HL-60 (cell line): ENCODE data around the gene SYT6.
"Not testable (repeated sequence)": the region's sequence is repeated elsewhere in the genome, so short reads cannot be mapped to it uniquely, and the experiment has no call there.

Experiments used
- DNase-seq, 2 experiments: peaks; one replicate each; pipeline ENCODE4 v3.0.0-alpha.2; 2010 to 2020; ENCODE audit warnings: low read depth in 1 of 2, low spot score in 1 of 2
- H3K27ac ChIP-seq: fragments of 250-450 bp; sonication (Bioruptor Pico); replicated peaks from 2 replicates; pipeline ENCODE4 v1.5.1; 2020; ENCODE audit warnings: mild to moderate bottlenecking, moderate library complexity
- H3K27me3 ChIP-seq: fragments of 250-450 bp; sonication (Bioruptor Pico); 2 replicates; pipeline ENCODE4 v1.5.1; 2021; ENCODE audit warnings: mild to moderate bottlenecking, moderate library complexity; ENCODE audit not compliant: insufficient read depth, poor library complexity, severe bottlenecking
- H3K4me3 ChIP-seq: replicated peaks from 2 replicates; pipeline ENCODE4 v1.5.1; 2011; ENCODE audit warnings: mild to moderate bottlenecking, control low read depth, low read length; ENCODE audit not compliant: insufficient read depth
- GABPA ChIP-seq: IDR thresholded peaks from 2 replicates; pipeline ENCODE4 v1.6.1; 2012; ENCODE audit warnings: low read depth
- POLR2AphosphoS5 ChIP-seq: IDR thresholded peaks from 2 replicates; pipeline ENCODE4 v1.6.1; 2012; ENCODE audit warnings: low read depth
- SPI1 ChIP-seq: IDR thresholded peaks from 2 replicates; pipeline ENCODE4 v1.6.1; 2012; ENCODE audit warnings: low read depth, mild to moderate bottlenecking, borderline replicate concordance
- TF ChIP-seq, protein P1 (sequence below): IDR thresholded peaks from 2 replicates; pipeline ENCODE4 v1.6.1; 2012; ENCODE audit warnings: low read depth; ENCODE audit not compliant: insufficient replicate concordance
- TF ChIP-seq, protein P2 (sequence below): IDR thresholded peaks from one replicate; pipeline ENCODE4 v1.5.1; 2011; ENCODE audit warnings: low read length, control low read depth, inconsistent platforms; ENCODE audit not compliant: insufficient read depth

The SYT6 gene

GRCh38 chr1:114062477-114063099, 91.1 kb downstream of the SYT6 start:
- H3K27me3 ChIP-seq, result no peaks in the 10 kb centered on the region
- DNase-seq, result no peak
- TF ChIP-seq, protein P1, sequence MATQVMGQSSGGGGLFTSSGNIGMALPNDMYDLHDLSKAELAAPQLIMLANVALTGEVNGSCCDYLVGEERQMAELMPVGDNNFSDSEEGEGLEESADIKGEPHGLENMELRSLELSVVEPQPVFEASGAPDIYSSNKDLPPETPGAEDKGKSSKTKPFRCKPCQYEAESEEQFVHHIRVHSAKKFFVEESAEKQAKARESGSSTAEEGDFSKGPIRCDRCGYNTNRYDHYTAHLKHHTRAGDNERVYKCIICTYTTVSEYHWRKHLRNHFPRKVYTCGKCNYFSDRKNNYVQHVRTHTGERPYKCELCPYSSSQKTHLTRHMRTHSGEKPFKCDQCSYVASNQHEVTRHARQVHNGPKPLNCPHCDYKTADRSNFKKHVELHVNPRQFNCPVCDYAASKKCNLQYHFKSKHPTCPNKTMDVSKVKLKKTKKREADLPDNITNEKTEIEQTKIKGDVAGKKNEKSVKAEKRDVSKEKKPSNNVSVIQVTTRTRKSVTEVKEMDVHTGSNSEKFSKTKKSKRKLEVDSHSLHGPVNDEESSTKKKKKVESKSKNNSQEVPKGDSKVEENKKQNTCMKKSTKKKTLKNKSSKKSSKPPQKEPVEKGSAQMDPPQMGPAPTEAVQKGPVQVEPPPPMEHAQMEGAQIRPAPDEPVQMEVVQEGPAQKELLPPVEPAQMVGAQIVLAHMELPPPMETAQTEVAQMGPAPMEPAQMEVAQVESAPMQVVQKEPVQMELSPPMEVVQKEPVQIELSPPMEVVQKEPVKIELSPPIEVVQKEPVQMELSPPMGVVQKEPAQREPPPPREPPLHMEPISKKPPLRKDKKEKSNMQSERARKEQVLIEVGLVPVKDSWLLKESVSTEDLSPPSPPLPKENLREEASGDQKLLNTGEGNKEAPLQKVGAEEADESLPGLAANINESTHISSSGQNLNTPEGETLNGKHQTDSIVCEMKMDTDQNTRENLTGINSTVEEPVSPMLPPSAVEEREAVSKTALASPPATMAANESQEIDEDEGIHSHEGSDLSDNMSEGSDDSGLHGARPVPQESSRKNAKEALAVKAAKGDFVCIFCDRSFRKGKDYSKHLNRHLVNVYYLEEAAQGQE, result no peak
- TF ChIP-seq, protein P2, sequence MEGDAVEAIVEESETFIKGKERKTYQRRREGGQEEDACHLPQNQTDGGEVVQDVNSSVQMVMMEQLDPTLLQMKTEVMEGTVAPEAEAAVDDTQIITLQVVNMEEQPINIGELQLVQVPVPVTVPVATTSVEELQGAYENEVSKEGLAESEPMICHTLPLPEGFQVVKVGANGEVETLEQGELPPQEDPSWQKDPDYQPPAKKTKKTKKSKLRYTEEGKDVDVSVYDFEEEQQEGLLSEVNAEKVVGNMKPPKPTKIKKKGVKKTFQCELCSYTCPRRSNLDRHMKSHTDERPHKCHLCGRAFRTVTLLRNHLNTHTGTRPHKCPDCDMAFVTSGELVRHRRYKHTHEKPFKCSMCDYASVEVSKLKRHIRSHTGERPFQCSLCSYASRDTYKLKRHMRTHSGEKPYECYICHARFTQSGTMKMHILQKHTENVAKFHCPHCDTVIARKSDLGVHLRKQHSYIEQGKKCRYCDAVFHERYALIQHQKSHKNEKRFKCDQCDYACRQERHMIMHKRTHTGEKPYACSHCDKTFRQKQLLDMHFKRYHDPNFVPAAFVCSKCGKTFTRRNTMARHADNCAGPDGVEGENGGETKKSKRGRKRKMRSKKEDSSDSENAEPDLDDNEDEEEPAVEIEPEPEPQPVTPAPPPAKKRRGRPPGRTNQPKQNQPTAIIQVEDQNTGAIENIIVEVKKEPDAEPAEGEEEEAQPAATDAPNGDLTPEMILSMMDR, result no peak
- no peak for TF ChIP-seq POLR2AphosphoS5
- TF ChIP-seq GABPA, result no peak
- TF ChIP-seq SPI1, result no peak
- no peak overlapping the region for H3K27ac ChIP-seq
- no peak overlapping the region for H3K4me3 ChIP-seq

DNA sequence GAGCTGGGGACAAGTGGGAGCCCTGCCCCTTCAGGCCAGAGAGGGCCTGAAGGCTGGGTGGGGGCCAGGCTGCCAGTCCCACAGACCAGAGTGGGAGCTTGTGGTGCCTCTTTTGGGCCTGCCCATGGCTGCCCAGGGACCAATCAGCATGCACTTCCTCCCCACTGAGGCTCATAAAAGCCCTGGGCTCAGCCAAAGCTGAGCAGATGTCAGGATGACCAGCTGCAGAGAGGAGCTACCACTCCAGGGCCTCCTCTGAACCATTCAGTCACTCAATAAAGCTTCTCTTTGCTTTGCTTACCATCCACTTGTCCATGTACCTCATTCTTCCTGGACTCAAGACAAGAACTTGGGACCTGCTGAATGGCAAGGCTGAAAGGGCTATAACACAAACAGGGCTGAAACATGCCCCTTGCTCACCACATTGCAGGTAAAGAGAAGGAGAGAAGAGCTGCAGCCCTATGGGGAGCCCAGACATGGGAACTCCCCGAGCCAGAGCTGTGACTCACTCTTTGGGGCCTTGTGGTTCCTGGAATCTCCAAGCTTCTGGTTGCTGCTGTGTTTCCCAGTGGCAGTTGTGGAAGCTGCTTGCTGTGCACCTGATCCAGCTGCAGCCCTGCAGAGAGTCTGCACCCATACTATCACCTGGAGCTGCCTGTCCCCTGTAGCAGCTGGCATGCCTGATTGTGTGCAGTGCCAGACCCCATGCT, 92.4 kb downstream of the SYT6 start:
- H3K27ac ChIP-seq, result no peak overlapping the region
- H3K27me3 ChIP-seq, result no peaks in the 10 kb centered on the region
- DNase-seq, result no peak
- H3K4me3 ChIP-seq, result no peak overlapping the region
- no peak for TF ChIP-seq POLR2AphosphoS5
- TF ChIP-seq, protein P2, result no peak
- no peak for TF ChIP-seq SPI1
- TF ChIP-seq, protein P1, result no peak
- TF ChIP-seq GABPA, result no peak

DNA sequence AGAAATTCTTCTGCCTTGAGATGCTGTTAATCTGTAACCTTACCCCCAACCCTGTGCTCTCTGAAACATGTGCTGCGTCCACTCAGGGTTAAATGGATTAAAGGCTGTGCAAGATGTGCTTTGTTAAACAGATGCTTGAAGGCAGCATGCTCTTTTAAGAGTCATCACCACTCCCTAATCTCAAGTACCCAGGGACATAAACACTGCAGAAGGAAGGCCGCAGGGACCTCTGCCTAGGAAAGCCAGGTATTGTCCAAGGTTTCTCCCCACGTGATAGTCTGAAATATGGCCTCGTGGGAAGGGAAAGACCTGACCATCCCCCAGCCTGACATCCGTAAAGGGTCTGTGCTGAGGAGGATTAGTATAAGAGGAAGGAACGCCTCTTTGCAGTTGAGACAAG, 95.4 kb downstream of the SYT6 start:
- DNase-seq, H3K27me3 ChIP-seq, H3K27ac ChIP-seq, H3K4me3 ChIP-seq: not testable (repeated sequence)

GRCh38 chr1:114054148-114054547, 99.5 kb downstream of the SYT6 start:
- H3K27ac ChIP-seq, result no peak overlapping the region
- TF ChIP-seq, protein P1, result no peak
- TF ChIP-seq SPI1 (no peak), POLR2AphosphoS5 (no peak), GABPA (no peak)
- TF ChIP-seq, protein P2, result no peak

More at GRCh38 chr1:114054148-114054547, 99.5 kb downstream of the SYT6 start:
- DNase-seq, result no peak
- H3K4me3 ChIP-seq, result no peak overlapping the region
- no peaks in the 10 kb centered on the region for H3K27me3 ChIP-seq
